ENCODE results near the gene HNRNPCL1.
"Not testable (repeated sequence)": the region's sequence is repeated elsewhere in the genome, so short reads cannot be mapped to it uniquely, and the experiment has no call there.

Gene HNRNPCL1

GRCh38 chr1:12848620-12849019 lies at the start of gene HNRNPCL1:
Gene HNRNPCL1 (minus strand): TSS chr1:12848720. CDS start chr1:12848289, 431 bp downstream.
- DNase-seq, result not testable (repeated sequence)

GRCh38 chr1:12898170-12898569 lies 49.6 kb upstream of the HNRNPCL1 start, which contains the start of gene PRAMEF10:
Gene PRAMEF10 (minus strand): TSS chr1:12898270. CDS start chr1:12895847, 2,423 bp downstream.
- DNase-seq, result not testable (repeated sequence)

- not testable (repeated sequence) for DNase-seq
Observed at GRCh38 chr1:12886101-12886500, 37.6 kb upstream of the HNRNPCL1 start, which contains the start of gene PRAMEF4. Gene PRAMEF4 (minus strand): TSS chr1:12886201. CDS start chr1:12883394, 2,807 bp downstream.

GRCh38 chr1:12878453-12878852 lies 29.9 kb upstream of the HNRNPCL1 start:
- DNase-seq, result not testable (repeated sequence)

GRCh38 chr1:12863131-12863880 lies 14.8 kb upstream of the HNRNPCL1 start:
- not testable (repeated sequence) for DNase-seq

- not testable (repeated sequence) for DNase-seq
Observed at GRCh38 chr1:12856786-12857185, 8.3 kb upstream of the HNRNPCL1 start, which contains the start of gene PRAMEF2. Gene PRAMEF2 (plus strand): TSS chr1:12857086. CDS start chr1:12859010, 1,924 bp downstream.

GRCh38 chr1:12851779-12852178 lies 3.3 kb upstream of the HNRNPCL1 start:
- DNase-seq, result no peak

GRCh38 chr1:12833251-12833650 lies 15.3 kb downstream of the HNRNPCL1 start:
- DNase-seq, result not testable (repeated sequence)

- DNase-seq, result not testable (repeated sequence)
Observed at GRCh38 chr1:12831310-12831709, 17.2 kb downstream of the HNRNPCL1 start, which contains the start of gene PRAMEF11. Gene PRAMEF11 (minus strand): TSS chr1:12831410. CDS start chr1:12828789, 2,621 bp downstream.

- not testable (repeated sequence) for DNase-seq
Observed at GRCh38 chr1:12819061-12819460, 29.5 kb downstream of the HNRNPCL1 start.

- DNase-seq, result no peak
Observed at GRCh38 chr1:12811409-12811784, 37.1 kb downstream of the HNRNPCL1 start.

- no peak for DNase-seq
Observed at GRCh38 chr1:12810691-12811408, 37.7 kb downstream of the HNRNPCL1 start.

GRCh38 chr1:12809933-12810332 lies 38.6 kb downstream of the HNRNPCL1 start:
- DNase-seq, result no peak

GRCh38 chr1:12799730-12800129 lies 48.8 kb downstream of the HNRNPCL1 start:
- DNase-seq, result no peak

- no peak for DNase-seq
Observed at GRCh38 chr1:12798911-12799310, 49.6 kb downstream of the HNRNPCL1 start.
